HG02970 (cell line): ENCODE results near the gene SMIM12.
"Not testable (repeated sequence)": the region's sequence is repeated elsewhere in the genome, so short reads cannot be mapped to it uniquely, and the experiment has no call there.

Source experiments
- ATAC-seq: cut with Tn5 transposase; IDR thresholded peaks from one replicate; pipeline ENCODE4 v1.9.1; 2021; ENCODE audit warnings: mild to moderate bottlenecking, moderate library complexity, moderate number of reproducible peaks; ENCODE audit not compliant: unreplicated experiment, low FRiP score

SMIM12 gene

DNA sequence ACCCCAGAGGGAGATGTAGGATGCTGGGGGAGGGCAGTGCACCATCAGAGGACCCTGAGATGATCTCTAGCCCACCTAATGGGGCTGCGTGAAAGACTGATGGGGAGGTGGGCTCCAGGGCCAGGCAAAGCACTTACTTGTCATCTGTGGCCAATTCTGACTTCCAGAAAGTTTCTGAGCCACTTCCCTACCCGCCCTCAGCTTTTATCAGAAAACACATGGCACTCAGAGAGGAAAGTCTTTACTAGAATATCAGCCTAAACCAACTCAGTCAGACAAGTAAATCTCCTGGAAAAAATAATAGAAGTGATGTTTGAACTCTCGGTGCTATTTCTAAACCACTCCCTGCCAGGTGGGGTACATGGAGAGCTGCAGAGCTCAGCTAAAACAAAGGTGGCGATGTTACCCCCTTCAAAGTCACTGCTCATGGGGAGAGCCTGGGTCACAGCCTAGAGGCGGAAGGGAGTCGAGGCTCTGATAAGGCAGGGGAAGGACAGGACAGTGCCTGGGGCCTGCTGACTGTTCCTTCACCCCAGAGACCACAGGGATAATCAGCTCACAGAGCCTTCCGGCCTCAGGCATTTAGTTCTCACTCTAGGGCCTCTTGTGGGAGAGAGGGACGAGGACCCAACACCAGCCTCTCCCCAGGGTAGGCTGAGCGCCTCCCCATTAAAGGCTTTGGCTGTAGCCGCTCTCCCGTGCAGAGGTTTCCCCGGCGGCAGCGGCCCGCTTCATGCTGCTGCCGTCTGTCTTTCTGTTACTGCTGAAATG lies 14.2 kb downstream of the SMIM12 start:
- no peak for ATAC-seq

DNA sequence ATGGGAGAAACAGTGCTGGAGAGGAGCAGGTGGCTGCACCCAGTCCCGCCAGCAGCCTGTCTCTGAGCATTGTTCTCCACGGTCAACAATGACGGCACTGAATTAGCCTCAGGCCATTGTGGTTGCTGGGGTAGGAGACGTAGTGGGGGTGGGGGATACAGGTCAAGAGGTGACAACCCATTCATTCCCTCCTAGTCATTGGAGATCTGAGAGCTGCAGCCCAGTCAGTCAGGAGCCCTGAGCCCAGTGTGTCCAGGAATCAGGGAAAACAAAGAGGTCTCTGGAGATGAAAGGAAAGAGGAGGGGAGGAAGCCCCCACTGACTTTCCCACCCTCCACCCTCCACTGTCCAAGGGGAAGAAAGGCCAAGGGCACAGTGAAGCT lies 15.3 kb downstream of the SMIM12 start:
- ATAC-seq, result no peak

DNA sequence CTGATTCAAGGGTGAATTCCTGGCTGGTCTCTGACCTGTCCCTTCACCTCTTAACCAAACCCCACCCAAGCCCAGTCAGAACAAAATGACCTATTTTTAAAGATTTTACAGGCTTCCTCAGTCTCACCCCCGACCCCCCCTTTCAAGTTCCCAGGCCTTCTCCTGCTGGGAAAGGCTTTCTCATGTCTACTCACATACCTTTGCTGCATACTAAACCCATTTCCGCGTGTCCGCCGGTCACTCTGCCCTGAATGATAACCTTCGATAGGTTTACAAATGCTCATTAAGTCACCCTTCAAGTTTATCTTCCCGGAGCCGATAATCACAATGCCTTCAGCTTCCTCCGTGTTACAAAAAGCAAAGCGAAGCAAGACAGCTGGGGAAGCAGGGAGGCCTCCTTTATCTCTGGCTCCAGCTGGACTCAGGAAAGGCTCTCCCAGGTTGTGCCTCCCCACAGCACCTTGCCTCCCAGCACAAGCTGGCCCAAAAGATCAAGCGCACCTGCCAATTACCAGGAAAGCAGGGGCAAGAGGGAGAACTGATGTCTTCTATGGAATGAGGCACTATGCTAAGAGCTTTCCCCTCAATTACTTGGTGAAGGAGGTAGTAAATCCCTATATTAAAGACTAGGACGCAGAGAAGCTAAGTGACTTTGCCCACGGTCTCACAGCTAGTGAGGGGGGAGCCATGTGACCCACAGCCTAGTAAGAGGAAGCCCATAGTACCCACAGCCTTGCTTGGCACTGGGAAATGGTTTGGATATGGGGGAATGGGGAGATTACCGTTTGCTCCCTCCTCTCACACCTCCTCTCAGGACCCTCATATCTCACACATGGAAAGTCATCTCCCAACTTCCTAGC lies 15.9 kb downstream of the SMIM12 start:
- no peak for ATAC-seq

DNA sequence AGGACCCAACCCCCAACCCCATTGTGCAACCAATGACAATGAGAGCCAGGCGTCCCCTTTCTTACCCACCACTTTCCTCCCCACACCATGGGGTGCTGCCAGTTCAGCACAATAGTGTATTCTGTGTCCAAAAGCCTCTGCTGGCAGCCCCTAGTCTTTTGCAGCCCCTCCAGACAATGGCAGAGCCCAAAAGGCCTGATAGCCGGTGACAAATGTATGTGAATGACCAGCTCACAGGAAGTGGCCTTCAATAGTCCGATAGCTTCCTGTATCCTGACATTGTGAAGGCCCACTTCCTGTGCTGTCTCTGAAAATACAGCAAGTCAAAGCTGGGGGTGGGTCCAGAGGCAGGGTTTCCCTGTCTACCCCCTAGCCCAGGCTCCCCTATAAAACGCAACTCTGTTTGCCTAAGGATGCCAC lies 16.6 kb downstream of the SMIM12 start:
- no peak for ATAC-seq

DNA sequence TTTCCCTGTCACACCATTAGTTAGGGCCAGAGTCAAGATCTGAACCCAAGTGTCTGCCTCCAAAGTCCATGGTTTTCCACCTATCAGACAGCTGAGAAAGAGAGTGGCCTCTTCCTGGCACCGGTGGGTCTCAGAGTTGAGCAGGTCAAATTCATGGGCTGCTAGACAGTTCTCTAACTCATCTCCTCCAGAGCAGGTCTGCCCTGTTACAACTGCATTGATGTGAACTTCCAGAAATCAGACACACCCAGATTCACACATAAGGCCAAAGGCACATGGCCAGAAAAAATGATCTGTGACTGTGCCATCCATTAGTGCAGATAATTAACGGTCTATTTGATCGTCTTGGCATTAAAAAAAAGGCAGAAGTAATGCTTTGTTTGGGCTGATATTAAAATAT lies 17.5 kb downstream of the SMIM12 start:
- no peak for ATAC-seq

DNA sequence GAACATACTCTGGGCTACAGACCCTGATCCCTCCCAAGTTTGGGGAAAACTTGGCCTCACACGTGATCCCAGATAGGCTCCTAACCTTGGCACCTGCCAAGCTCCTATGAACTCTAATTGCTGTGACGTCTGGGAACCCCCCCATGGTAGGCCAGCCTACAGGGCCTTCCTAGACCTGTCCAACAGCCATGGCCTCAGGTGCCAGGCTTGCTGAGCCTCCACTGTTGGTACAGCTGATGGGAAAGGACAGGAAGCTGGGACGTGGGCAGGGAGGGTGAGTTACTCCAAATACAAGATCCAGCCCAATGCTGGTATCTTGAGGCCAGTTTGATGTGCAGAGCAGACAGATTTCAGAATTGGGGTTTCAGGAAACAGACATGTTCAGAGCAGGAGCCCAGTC lies 19.1 kb downstream of the SMIM12 start:
- no peak for ATAC-seq

DNA sequence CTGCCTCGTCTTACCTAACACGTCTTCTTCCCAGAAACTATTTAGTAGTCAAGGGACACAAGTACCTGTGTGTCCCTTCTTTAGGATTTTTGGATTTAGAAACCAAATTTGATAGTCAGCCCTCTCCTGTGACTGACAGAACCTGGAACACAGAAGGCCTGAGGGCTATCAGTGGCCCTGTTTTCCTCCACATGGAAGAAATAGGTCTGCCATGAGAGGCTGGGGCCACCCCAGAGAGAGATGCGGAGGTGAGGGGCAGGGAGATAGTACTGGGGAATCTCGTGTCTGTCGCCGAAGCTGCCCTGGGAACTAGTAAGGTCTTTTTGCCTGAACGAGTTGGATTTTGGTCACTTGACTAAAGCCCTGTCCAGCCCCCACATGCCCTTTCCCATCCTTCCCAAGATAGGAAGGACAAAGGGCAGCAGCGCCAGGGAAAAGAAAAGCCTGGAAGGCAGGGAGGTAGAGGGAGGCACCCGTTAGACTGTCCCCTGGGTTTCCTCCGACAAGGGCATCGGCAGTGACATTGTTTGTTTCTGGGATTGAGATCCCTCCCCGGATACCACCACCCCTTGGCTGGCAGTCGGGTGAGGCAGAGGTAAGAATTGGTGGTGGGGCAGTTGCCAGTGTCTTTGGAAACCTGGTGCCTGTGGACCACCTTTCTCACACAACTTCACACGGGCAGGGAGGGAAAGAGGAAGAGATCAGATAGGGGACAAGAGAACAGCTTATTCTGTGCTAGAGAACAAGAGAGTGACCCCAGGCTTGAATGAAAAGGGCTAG lies 19.8 kb downstream of the SMIM12 start:
- no peak for ATAC-seq

DNA sequence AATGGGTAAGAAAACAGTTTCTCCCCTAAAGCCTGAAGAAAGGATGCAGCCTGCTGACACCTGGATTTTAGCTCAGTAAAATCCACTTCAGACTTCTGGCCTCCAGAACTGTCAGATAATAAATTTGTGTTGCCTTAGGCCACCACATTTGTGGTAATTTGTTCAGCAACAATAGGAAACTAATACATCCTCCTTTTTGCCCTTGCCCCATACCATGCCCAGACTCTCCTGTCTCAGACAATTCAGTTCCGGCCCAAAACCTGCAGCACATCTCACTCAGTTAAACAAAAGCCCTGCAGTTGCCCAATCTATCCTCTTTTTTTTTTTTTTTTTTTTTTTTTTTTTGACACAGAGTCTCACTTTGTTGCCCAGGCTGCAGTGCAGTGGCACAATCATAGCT lies 25.8 kb downstream of the SMIM12 start:
- no peak for ATAC-seq

DNA sequence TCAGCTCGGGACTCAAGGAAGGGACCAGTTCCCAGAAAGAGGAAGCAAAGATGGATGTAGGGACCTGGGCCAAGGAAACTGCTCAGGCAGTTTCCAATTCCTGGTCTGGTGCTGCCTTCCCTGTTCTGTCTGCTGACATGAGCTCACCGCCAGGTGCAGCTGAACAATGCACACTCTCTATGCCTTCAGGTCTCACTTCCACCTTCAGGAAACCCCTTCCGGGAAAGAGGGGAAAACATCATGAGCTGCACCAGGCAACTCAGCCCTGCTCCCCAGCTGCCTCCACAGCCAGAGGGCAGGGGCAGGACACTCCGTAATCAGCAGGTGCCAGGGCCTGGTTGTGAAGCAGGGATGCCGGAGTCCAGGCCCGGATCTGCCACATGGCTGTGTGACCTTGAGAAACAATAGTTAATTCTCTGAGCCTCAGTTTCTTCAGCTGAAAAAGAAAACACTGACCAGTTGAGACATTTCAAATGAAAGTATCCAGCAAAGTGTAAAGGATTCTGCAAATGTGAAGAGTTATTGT lies 27.8 kb downstream of the SMIM12 start:
- ATAC-seq, result no peak

DNA sequence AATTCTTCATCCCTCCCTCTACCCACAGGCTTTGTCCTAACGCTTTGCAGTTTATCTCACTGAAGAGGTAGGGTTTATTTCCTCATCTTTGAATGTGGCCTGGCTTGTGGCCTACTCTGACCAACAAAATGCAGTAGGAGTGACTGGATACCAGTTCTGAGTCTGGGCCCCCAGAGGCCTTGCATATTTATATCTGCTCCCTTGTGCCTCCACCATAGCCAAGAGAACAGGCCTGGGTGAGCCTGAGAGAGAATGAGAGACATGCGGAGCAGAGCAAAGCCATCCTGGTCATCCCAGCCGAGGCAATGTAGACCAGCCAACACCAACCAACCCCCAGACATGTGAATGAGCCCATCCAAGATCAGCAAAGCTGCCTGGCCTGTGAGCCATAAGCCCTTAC lies 30.3 kb downstream of the SMIM12 start:
- ATAC-seq, result no peak

DNA sequence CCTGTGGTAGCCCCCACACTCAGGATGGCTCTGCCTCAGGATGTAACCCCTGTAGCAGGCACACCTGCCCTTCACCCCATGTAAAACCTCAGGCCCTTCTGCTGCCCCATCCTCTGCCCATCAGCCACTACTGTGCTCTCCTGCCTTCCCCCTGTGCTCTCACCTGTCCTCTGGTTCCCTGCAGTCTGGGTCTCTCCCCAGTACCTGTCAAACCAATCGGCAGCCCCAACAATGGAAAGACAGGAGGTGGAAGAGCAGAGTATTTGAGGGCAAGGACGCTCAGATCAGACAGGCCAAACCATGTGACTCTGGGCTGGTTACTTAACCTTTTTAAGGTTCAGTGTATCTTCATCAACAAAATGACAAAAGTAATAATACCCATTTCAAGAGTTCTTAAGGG lies 30.9 kb downstream of the SMIM12 start:
- ATAC-seq, result no peak

DNA sequence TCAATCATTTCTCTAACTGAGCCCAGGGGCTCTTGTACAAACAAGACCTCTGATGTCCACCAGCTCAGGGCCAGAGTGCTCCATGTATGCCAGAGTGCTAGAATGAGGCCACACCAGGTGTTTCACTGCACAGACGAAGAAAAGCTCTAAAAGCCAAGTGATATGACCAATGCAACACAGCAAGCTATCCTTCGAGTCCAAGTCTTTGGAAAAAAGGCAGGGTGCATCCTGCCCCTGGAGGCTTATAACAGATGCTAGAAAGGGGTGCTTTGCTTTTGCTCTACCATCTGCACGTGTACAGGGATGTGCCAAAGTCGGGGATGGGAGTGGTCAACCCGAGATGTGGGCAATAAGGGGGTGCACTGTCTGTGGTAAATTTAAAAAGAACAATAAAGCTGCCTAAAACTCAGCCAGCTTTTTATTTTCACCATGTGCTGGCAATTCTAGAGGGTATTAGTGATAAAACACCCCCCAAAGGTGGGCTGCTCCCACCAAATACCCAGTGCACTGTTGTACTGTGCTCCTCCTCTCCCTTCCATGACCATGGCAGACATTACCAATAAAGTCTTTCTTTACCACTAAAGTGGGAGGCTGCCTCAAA lies 32.1 kb downstream of the SMIM12 start:
- no peak for ATAC-seq

DNA sequence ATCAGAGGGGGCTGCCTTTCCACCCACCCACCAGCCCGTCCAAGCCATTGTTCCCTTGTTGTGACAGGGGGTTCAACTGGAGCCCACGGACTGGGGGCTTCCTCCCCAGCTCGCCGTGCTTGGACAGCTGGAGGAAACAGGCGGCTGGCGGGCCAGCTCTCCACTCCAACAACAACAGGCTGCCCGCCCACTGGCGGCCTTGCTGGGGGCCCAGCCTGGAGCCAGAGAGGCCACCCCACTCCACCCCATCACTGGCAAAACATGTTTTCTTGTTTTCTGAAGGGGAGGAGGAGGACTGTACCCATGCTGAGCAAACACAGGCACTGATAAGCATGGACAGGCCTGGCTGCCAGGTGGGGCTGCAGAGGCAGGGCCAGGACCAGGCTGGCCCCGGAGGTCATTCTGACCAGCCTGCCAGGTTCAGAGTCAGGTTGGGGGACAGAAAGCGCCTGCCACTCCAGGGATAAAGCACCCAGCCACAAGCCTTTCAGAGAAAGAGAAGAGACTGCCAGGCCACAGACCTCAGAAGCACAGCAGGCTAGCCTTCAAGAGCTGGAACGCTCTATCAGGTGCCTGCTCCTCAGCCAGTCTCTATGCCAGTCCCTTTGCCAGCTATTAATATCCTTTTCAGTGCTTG lies 34.0 kb downstream of the SMIM12 start:
- ATAC-seq, result no peak

DNA sequence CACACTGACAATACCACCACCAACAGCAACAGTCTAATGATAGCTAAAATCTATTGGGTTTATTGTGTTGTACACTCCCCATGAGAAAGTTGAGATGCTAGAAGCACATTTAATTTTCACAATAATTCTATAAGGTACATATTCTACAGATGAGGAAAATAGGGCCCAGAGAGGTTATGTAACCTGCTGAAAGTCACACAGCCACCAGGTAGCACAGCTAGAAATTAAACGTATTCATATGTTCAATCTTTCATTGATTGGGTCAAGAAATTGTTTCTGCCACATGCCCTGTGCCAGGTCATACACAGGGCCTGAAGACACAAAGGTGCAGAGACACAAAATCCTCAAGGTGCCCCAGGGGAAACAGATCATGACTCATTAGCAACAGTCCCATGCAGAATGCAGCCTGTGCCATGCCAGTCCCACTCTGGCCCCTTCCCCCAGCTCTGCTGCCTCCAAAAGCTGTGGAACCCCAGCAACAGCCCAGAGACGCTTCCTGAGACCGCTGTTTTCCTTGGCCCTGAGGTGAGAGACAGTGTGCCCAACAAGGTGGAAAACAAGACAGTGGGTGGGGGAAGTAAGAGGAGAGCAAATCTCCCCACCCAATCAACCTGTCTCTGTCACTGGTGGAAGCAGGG lies 34.6 kb downstream of the SMIM12 start:
- ATAC-seq, result no peak

DNA sequence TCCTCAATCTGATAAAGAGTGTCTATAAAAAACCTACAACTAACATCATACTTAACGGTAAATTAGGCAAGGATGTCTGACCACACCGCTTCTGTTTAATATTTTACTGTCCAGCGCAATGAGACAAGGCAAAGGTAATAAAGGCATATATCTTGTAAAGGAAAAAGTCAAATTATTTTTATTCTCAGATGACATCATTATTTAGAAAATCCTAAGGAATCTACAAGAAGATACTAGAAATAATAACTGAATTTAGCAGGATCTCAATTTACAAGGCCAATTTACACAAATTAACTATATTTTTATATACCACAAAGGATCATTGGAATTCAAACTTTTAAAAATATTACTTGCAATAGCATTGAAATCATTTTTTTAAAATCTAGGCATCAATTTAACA lies 37.3 kb downstream of the SMIM12 start:
- ATAC-seq, result no peak

DNA sequence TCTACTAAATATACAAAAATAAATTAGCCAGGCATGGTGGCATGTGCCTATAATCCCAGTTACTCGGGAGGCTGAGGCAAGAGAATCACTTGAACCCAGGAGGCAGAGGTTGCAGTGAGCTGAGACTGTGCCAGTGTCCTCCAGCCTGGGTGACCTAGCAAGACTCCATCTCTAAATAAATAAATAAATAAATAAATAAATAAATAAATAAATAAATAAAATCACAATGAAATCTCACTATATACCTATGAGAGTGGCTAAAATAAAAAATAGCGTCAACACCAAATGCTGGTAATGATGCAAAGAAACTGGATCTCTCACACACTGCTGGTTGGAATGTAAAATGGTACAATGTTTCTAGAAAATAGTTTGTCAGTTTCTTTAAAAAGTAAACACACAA lies 40.7 kb downstream of the SMIM12 start:
- not testable (repeated sequence) for ATAC-seq

DNA sequence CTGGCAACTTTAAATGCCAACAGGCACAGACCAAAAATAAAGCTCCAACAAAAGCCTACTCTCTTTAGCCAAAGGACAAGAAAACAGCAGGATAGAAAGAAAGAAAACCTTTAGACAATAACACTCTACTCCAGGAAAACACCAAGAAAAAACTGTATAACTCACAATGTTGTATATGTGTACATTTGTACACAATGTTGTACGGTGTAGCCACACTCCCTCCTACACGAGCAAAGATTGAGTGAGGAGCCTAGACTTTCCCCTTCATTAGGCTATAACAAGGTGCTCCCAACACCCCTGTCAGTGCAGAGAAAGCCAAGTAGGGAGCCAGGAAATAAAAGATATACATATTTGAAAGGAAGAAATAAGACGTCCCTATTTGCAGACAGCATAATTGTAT lies 42.8 kb downstream of the SMIM12 start:
- no peak for ATAC-seq

DNA sequence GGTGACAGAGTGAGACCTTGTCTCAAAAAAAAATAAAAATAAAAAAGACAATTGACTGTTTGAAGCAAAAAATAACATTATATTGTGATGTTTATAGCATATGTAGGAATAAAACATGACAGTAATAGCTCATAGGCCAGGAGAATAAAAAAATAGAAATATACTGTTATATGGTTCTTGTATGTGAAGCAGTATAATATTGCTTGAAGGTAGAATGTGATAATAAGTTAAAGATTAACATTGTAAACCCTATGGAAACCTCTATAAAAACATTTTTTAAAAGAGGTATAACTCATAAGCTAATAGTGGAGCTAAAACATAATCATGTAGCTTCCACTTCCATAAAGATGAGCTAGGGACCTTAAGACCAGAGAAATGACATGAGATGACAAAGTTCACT lies 43.2 kb downstream of the SMIM12 start:
- ATAC-seq, result no peak

DNA sequence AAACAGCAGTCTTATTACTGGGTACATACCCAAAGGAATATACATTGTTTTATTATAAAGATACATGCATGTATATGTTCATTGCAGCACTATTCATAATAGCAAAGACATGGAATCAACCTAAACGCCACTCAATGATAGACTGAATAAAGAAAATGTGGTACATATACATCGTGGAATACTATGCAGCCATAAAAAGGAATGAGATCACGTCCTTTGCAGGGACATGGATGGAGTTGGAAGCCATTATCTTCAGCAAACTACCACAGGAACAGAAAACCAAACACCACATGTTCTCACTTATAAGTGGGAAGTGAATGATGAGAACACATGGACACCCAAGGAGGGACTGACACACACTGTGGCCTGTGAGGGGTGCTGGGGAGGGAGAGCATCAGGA lies 48.8 kb downstream of the SMIM12 start:
- ATAC-seq, result not testable (repeated sequence)
